GM12878 (cell line): Measurements from ENCODE around the gene LTB. TPM values are rescaled to one million over a fixed set of nuclear protein-coding genes. Genes with fewer than 3 reads are reported as not detected.

Source experiments
- ATAC-seq: fragments of 200-7000 bp; cut with Tn5 transposase; 3 replicates; pipeline ENCODE4 v1.9.1; 2020; ENCODE audit warnings: mild to moderate bottlenecking, moderate library complexity
- BruUV-seq: library from RNA; stranded (reverse); fragments of 400-500 nt; replicated peaks from 2 replicates; lab custom pipeline; 2021; lab: Mats Ljungman, UMichigan
- CTCF ChIA-PET: fragments of 300-600 bp; sonication (Branson Sonifier 250); formaldehyde crosslinking; extraction: SDS; loops from one replicate; lab custom pipeline; 2021; ENCODE audit warnings: inconsistent platforms; lab: Yijun Ruan, JAX
- POLR2A ChIA-PET: fragments of 350-600 bp; formaldehyde crosslinking; extraction: SDS; loops from one replicate; lab custom pipeline; 2021; ENCODE audit warnings: inconsistent platforms; lab: Charles Lee
- RAD21 ChIA-PET: fragments of 300-600 bp; sonication (Branson Sonifier 250); formaldehyde crosslinking; loops from one replicate; lab custom pipeline; 2023; ENCODE audit warnings: antibody characterized with exemption; ENCODE audit not compliant: unreplicated experiment; lab: Charles Lee
- SMC1A ChIA-PET: fragments of 300-600 bp; sonication (Branson Sonifier 250); formaldehyde crosslinking; loops from one replicate; lab custom pipeline; 2023; ENCODE audit not compliant: unreplicated experiment, uncharacterized antibody; lab: Charles Lee
- DNase-seq: peaks from one replicate; pipeline ENCODE4 v3.0.0-alpha.2; 2011; ENCODE audit warnings: low read depth, low spot score
- FAIRE-seq: peaks from 3 replicates; lab custom pipeline; 2011; peaks lifted over from hg19 to GRCh38; lab: Jason Lieb, UNC
- H2AFZ ChIP-seq: 2 replicates; pipeline ENCODE4 v1.6.0; 2011; ENCODE audit warnings: low read depth, low read length, control low read depth; ENCODE audit not compliant: control insufficient read depth
- H3K27ac ChIP-seq: 2 replicates; pipeline ENCODE4 v1.5.1; 2011; ENCODE audit warnings: control low read depth; ENCODE audit not compliant: control insufficient read depth, insufficient read depth
- H3K27me3 ChIP-seq, 2 experiments: replicated peaks in 1 of 2; 2 replicates each; pipeline versions ENCODE4 v1.6.0 to v1.6.1; 2011; ENCODE audit warnings: low read length in 1 of 2; ENCODE audit not compliant: control insufficient read depth in 2 of 2, insufficient read depth in 2 of 2
- H3K36me3 ChIP-seq, 2 experiments: 2 replicates each; pipeline ENCODE4 v1.5.1; 2011; ENCODE audit warnings: low read length in 1 of 2; ENCODE audit not compliant: control insufficient read depth in 2 of 2, insufficient read depth in 2 of 2
- H3K4me1 ChIP-seq: 2 replicates; pipeline ENCODE4 v1.6.1; 2011; ENCODE audit warnings: mild to moderate bottlenecking, low read length, moderate library complexity, mixed read lengths; ENCODE audit not compliant: control insufficient read depth, insufficient read depth
- H3K4me2 ChIP-seq: 2 replicates; pipeline ENCODE4 v1.6.0; 2011; ENCODE audit warnings: control low read depth; ENCODE audit not compliant: control insufficient read depth, insufficient read depth
- H3K4me3 ChIP-seq: fragments of 200-600 bp; sonication (generic); 2 replicates; pipeline ENCODE4 v1.5.1; 2016
- H3K79me2 ChIP-seq: 2 replicates; pipeline ENCODE4 v1.6.0; 2011; ENCODE audit warnings: low read length; ENCODE audit not compliant: control insufficient read depth, insufficient read depth
- H3K9ac ChIP-seq: 2 replicates; pipeline ENCODE4 v1.8.0; 2011; ENCODE audit warnings: low read length, control low read depth, mixed read lengths; ENCODE audit not compliant: control insufficient read depth, insufficient read depth
- H3K9me3 ChIP-seq: replicated peaks from 3 replicates; pipeline ENCODE4 v1.5.1; 2011; ENCODE audit warnings: mild to moderate bottlenecking, low read length; ENCODE audit not compliant: control insufficient read depth, insufficient read depth
- H4K20me1 ChIP-seq: 2 replicates; pipeline ENCODE4 v1.6.0; 2011; ENCODE audit not compliant: control insufficient read depth, insufficient read depth
- BCL11A ChIP-seq: IDR thresholded peaks from 2 replicates; pipeline ENCODE4 v1.6.1; 2011; ENCODE audit warnings: low read depth, low read length
- CHD1 ChIP-seq: IDR thresholded peaks from 2 replicates; pipeline ENCODE4 v1.6.1; 2012; ENCODE audit warnings: low read depth, low read length, improper control_type of control experiment
- KLF5 ChIP-seq: fragments of 450-650 bp; IDR thresholded peaks from 2 replicates; pipeline ENCODE4 v1.6.1; 2014; ENCODE audit warnings: mild to moderate bottlenecking; ENCODE audit not compliant: partially characterized antibody
- NKRF ChIP-seq: fragments of 450-650 bp; conservative IDR thresholded peaks from 2 replicates; pipeline ENCODE4 v1.6.1; 2017; ENCODE audit warnings: mild to moderate bottlenecking, moderate library complexity
- STAT1 ChIP-seq: fragments of 450-650 bp; conservative IDR thresholded peaks from 2 replicates; pipeline ENCODE4 v1.6.1; 2014; ENCODE audit warnings: antibody characterized with exemption, mild to moderate bottlenecking
- WGBS: methylation state at CpG from one replicate; pipeline ENCODE4 v1.1.6; 2016; ENCODE audit warnings: low lambda C conversion rate; ENCODE audit not compliant: insufficient replicate concordance, insufficient coverage; ENCODE audit errors: missing lambda C conversion rate; 5-methylcytosine and 5-hydroxymethylcytosine counted together
- in situ Hi-C: fragments of 300-500 bp; cut with MboI; formaldehyde crosslinking; loops from 9 replicates; pipeline ENCODE4 v1.14.3; 2018; ENCODE audit warnings: mixed read lengths
- intact Hi-C: fragments of 100-400 bp; cut with micrococcal nuclease; formaldehyde crosslinking; loops from one replicate; pipeline ENCODE4 v1.14.2; 2022; ENCODE audit not compliant: unreplicated experiment
- polyA plus RNA-seq, 11 experiments: library from polyadenylated mRNA; depleted of rRNA in 4 of 11; unstranded in 6 of 11; stranded (reverse) in 5 of 11; fragments of >200 nt; fragmentation: Nextera tagmentation in 4 of 11; fragmentation: Illumina TruSeq in 1 of 11; extraction: Ambion mirVana in 4 of 11; extraction: Trizol in 1 of 11; gene quantifications; 1 replicate in 1 of 11; 2 replicates in 10 of 11; pipeline versions ENCODE4 v1.2.1 to v1.2.3, GENCODE V29; 2011 to 2016; ENCODE audit warnings: inconsistent platforms in 2 of 11, missing spikeins in 2 of 11, low read depth in 1 of 11
- total RNA-seq, 4 experiments: library from RNA; depleted of rRNA in 3 of 4; stranded (reverse); fragments of >200 nt in 3 of 4; fragmentation: Illumina TruSeq in 1 of 4; extraction: Trizol in 1 of 4; gene quantifications; 2 replicates each; pipeline versions ENCODE4 v1.2.1 to v1.2.3, GENCODE V29; 2013 to 2021
- TF ChIP-seq, protein P1 (sequence below): fragments of 450-650 bp; IDR thresholded peaks from 2 replicates; pipeline ENCODE4 v1.6.1; 2016; ENCODE audit warnings: mild to moderate bottlenecking, moderate library complexity, borderline replicate concordance

LTB gene
- total and polyA plus RNA-seq, 10 of the 15 experiments (the other 5 are each of a cell fraction or from before 2014, with no cell fraction given), result 0.71 to 74.3 (median 20.0) TPM

GRCh38 chr6:31631209-31631608 lies 49.0 kb upstream of the LTB start:
- Histone ChIP-seq H3K79me2 (no peaks in the 10 kb centered on the region; the same call in 1 of the 2 replicates), H3K9me3 (no peaks in the 10 kb centered on the region), H3K27me3 (no peaks in the 10 kb centered on the region), H3K36me3 (peaks cover 50 to 65% of the 10 kb centered on the region in 2 experiments), H4K20me1 (no peaks in the 10 kb centered on the region), H3K4me2 (no peak overlapping the region), H3K4me1 (no peaks in the 10 kb centered on the region), H3K27ac (no peak overlapping the region), H3K9ac (no peak overlapping the region), H2AFZ (no peak overlapping the region), H3K4me3 (no peak overlapping the region)
- TF ChIP-seq, protein P1, sequence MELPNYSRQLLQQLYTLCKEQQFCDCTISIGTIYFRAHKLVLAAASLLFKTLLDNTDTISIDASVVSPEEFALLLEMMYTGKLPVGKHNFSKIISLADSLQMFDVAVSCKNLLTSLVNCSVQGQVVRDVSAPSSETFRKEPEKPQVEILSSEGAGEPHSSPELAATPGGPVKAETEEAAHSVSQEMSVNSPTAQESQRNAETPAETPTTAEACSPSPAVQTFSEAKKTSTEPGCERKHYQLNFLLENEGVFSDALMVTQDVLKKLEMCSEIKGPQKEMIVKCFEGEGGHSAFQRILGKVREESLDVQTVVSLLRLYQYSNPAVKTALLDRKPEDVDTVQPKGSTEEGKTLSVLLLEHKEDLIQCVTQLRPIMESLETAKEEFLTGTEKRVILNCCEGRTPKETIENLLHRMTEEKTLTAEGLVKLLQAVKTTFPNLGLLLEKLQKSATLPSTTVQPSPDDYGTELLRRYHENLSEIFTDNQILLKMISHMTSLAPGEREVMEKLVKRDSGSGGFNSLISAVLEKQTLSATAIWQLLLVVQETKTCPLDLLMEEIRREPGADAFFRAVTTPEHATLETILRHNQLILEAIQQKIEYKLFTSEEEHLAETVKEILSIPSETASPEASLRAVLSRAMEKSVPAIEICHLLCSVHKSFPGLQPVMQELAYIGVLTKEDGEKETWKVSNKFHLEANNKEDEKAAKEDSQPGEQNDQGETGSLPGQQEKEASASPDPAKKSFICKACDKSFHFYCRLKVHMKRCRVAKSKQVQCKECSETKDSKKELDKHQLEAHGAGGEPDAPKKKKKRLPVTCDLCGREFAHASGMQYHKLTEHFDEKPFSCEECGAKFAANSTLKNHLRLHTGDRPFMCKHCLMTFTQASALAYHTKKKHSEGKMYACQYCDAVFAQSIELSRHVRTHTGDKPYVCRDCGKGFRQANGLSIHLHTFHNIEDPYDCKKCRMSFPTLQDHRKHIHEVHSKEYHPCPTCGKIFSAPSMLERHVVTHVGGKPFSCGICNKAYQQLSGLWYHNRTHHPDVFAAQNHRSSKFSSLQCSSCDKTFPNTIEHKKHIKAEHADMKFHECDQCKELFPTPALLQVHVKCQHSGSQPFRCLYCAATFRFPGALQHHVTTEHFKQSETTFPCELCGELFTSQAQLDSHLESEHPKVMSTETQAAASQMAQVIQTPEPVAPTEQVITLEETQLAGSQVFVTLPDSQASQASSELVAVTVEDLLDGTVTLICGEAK, result no peak
- no peak for TF ChIP-seq CHD1
- TF ChIP-seq NKRF, result no peak
- TF ChIP-seq STAT1, result no peak
- TF ChIP-seq BCL11A, result no peak
- TF ChIP-seq KLF5, result no peak
- DNase-seq (no peak), ATAC-seq (no peak; the same call in 2 of the 3 replicates), FAIRE-seq (no peak)
- in situ Hi-C loops (no loop called here), intact Hi-C loops (no loop called here)
- WGBS, result 98% methylated on average over 16 of the region's 16 CpGs
- SMC1A ChIA-PET, result no interaction called here
- CTCF ChIA-PET, result no interaction called here
- BruUV-seq, result TSS peak; percentile 11
- POLR2A ChIA-PET, result interaction anchor here (0.7 kb wide), 1 partner anchor 70 kb away, joined by 5 read pairs; no protein-coding TSS in a partner anchor
- RAD21 ChIA-PET, result no interaction called here
